RWPE2 (cell line): Measurements from ENCODE around the gene C17orf100.
A peak's percentile ranks its signal among the peaks of the same experiment; 100 is the strongest.

Source experiments
- ATAC-seq: fragments of 200-7000 bp; cut with Tn5 transposase; 3 replicates; pipeline ENCODE4 v1.9.1; 2021; ENCODE audit warnings: low read depth
- DNase-seq: peaks from one replicate; pipeline ENCODE4 v3.0.0-alpha.2; 2020; ENCODE audit warnings: low spot score
- H3K27ac ChIP-seq: fragments of 450-650 bp; 2 replicates; pipeline ENCODE4 v1.5.1; 2017; ENCODE audit warnings: mild to moderate bottlenecking; ENCODE audit not compliant: poor library complexity, severe bottlenecking
- H3K27me3 ChIP-seq: fragments of 250-450 bp; sonication (Bioruptor Pico); 2 replicates; pipeline ENCODE4 v1.5.1; 2021; ENCODE audit warnings: mild to moderate bottlenecking, moderate library complexity; ENCODE audit not compliant: insufficient read depth, poor library complexity, severe bottlenecking
- H3K36me3 ChIP-seq: fragments of 250-450 bp; sonication (Bioruptor Pico); 2 replicates; pipeline ENCODE4 v1.5.1; 2020; ENCODE audit warnings: low read depth, mild to moderate bottlenecking, moderate library complexity
- H3K4me1 ChIP-seq: fragments of 250-450 bp; sonication (Bioruptor Pico); 2 replicates; pipeline ENCODE4 v1.5.1; 2021; ENCODE audit warnings: mild to moderate bottlenecking, moderate library complexity; ENCODE audit not compliant: insufficient read depth, poor library complexity, severe bottlenecking
- H3K4me3 ChIP-seq: fragments of 250-450 bp; sonication (Bioruptor Pico); 2 replicates; pipeline ENCODE4 v1.5.1; 2021; ENCODE audit warnings: mild to moderate bottlenecking, moderate library complexity; ENCODE audit not compliant: severe bottlenecking
- H3K9me3 ChIP-seq: fragments of 250-450 bp; sonication (Bioruptor Pico); 2 replicates; pipeline ENCODE4 v1.5.1; 2021; ENCODE audit warnings: mild to moderate bottlenecking, moderate library complexity; ENCODE audit not compliant: severe bottlenecking
- CTCF ChIP-seq: fragments of 450-650 bp; IDR thresholded peaks from one replicate; pipeline ENCODE4 v1.5.1; 2017; ENCODE audit warnings: mild to moderate bottlenecking, moderate library complexity; ENCODE audit not compliant: poor library complexity, severe bottlenecking

Gene C17orf100

DNA sequence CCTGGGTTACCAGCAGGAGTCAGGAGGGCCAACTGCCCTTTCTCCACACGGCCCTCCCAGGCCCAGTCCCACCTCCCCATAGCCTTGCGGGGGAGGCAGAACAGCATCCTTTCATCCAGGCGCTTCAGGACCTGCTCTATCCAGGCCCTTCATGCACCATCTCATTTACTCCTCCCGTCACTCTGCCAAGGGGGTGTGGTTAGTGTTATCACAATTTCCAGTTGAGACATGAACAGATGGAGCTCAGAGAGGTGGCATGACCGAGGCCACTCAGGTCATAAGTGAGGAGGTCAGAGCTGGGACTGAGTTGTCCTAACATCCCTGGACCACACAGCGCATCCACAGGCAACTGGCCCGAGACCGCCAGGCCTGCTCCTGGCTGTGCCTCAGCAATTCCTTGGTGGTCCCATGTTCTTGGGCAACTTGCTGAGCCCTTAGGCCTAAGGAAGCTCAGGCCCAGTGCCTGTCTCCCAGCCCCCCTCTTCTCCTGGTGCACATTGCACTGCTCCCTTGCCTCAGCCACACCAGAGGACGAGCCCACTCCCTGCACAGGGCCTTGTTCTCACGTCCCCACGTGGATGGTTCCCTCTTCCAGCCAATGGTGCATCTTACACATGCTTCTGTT, 23.8 kb downstream of the C17orf100 start:
- DNase-seq (no peak), ATAC-seq (no peak)
- no peaks in the 10 kb centered on the region for H3K9me3 ChIP-seq
- H3K27me3 ChIP-seq, result no peaks in the 10 kb centered on the region
- no peak overlapping the region for H3K27ac ChIP-seq
- no peaks in the 10 kb centered on the region for H3K36me3 ChIP-seq
- H3K4me3 ChIP-seq, result no peak overlapping the region
- peaks cover 21% of the 10 kb centered on the region for H3K4me1 ChIP-seq
- TF ChIP-seq CTCF, result no peak

GRCh38 chr17:6676802-6677157, 25.2 kb downstream of the C17orf100 start:
- peaks cover 23% of the 10 kb centered on the region for H3K4me1 ChIP-seq
- TF ChIP-seq CTCF, result no peak
- ATAC-seq, result no peak

GRCh38 chr17:6677158-6677831, 25.7 kb downstream of the C17orf100 start:
- TF ChIP-seq CTCF, result no peak
- no peak overlapping the region for H3K27ac ChIP-seq
- ATAC-seq (no peak), DNase-seq (no peak)
- no peaks in the 10 kb centered on the region for H3K36me3 ChIP-seq
- no peak overlapping the region for H3K4me3 ChIP-seq
- H3K9me3 ChIP-seq, result no peaks in the 10 kb centered on the region
- peaks cover 27% of the 10 kb centered on the region for H3K4me1 ChIP-seq
- H3K27me3 ChIP-seq, result no peaks in the 10 kb centered on the region

More at GRCh38 chr17:6676802-6677157, 25.2 kb downstream of the C17orf100 start:
- Histone ChIP-seq H3K9me3 (no peaks in the 10 kb centered on the region), H3K27me3 (no peaks in the 10 kb centered on the region), H3K27ac (no peak overlapping the region), H3K4me3 (no peak overlapping the region), H3K36me3 (no peaks in the 10 kb centered on the region)
- no peak for DNase-seq

DNA sequence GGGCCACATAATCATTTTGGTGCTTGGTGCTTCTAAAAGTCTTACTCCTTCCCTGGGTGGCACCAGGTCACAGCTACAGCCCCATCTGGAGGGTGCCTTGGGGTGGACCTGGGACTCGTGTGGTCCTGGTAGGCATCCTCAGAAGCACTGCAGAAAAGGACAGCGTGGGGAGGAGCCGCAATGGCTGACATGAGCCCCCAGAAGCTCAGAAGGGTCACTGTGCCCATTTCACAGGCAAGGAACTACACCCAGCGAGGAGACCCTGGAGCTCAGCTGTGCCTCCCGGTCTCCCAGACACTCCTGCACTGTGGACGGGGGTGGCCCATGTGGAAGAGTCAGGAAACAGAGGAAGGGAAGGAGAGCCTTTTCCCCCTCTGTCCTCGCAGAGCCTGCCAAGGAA, 26.4 kb downstream of the C17orf100 start:
- no peak for DNase-seq
- no peak for ATAC-seq
- no peaks in the 10 kb centered on the region for H3K9me3 ChIP-seq
- no peak overlapping the region for H3K4me3 ChIP-seq
- H3K36me3 ChIP-seq, result no peaks in the 10 kb centered on the region
- TF ChIP-seq CTCF, result no peak
- H3K27ac ChIP-seq, result no peak overlapping the region
- H3K4me1 ChIP-seq, result peaks cover 27% of the 10 kb centered on the region
- H3K27me3 ChIP-seq, result no peaks in the 10 kb centered on the region

GRCh38 chr17:6679241-6679640, 27.7 kb downstream of the C17orf100 start:
- Histone ChIP-seq H3K9me3 (no peaks in the 10 kb centered on the region), H3K27ac (peak overlapping the region; percentile 34), H3K4me1 (peaks cover 27% of the 10 kb centered on the region), H3K4me3 (no peak overlapping the region), H3K36me3 (no peaks in the 10 kb centered on the region), H3K27me3 (no peaks in the 10 kb centered on the region)
- DNase-seq, result no peak
- no peak for TF ChIP-seq CTCF
- ATAC-seq, result peak; percentile 75
